Caco-2 (cell line): ENCODE measurements around the gene KATNAL2. TPM values are rescaled to one million over a fixed set of nuclear protein-coding genes. Genes with fewer than 3 reads are reported as not detected.

Source experiments
- BruUV-seq: library from RNA; stranded (reverse); fragments of 400-500 nt; replicated peaks from 2 replicates; lab custom pipeline; 2021; lab: Mats Ljungman, UMichigan
- CTCF ChIA-PET: fragments of 300-600 bp; sonication (Branson Sonifier 250); formaldehyde crosslinking; loops from one replicate; lab custom pipeline; 2022; ENCODE audit warnings: antibody characterized with exemption; lab: Charles Lee
- POLR2A ChIA-PET: fragments of 300-600 bp; sonication (Branson Sonifier 250); formaldehyde crosslinking; loops from one replicate; lab custom pipeline; 2022; ENCODE audit warnings: antibody characterized with exemption; lab: Charles Lee
- DNase-seq, 2 experiments: peaks; one replicate each; pipeline versions ENCODE4 v3.0.0 to v3.0.0-alpha.2; 2020 to 2022
- H3K27me3 ChIP-seq: replicated peaks from 2 replicates; pipeline ENCODE4 v1.6.0; 2011; ENCODE audit warnings: low read length; ENCODE audit not compliant: control insufficient read depth, insufficient read depth
- H3K36me3 ChIP-seq: 2 replicates; pipeline ENCODE4 v1.5.1; 2011; ENCODE audit warnings: low read length; ENCODE audit not compliant: control insufficient read depth, insufficient read depth
- H3K4me1 ChIP-seq: fragments of 250-450 bp; sonication (Bioruptor Pico); 2 replicates; pipeline ENCODE4 v1.5.1; 2020; ENCODE audit warnings: mild to moderate bottlenecking
- H3K4me3 ChIP-seq: 2 replicates; pipeline ENCODE4 v1.5.1; 2011; ENCODE audit warnings: low read depth, mild to moderate bottlenecking, control low read depth, low read length
- H3K9me3 ChIP-seq: fragments of 250-450 bp; sonication (Bioruptor Pico); 2 replicates; pipeline ENCODE4 v1.5.1; 2020; ENCODE audit warnings: mild to moderate bottlenecking, moderate library complexity
- H3K27ac Mint-ChIP-seq: one replicate; pipeline ENCODE4 v1.8.0; 2022; ENCODE audit warnings: mixed read lengths; ENCODE audit not compliant: unreplicated experiment
- H3K27me3 Mint-ChIP-seq: one replicate; pipeline ENCODE4 v1.8.0; 2022; ENCODE audit warnings: mixed read lengths; ENCODE audit not compliant: insufficient read depth, unreplicated experiment
- H3K36me3 Mint-ChIP-seq: one replicate; pipeline ENCODE4 v1.8.0; 2022; ENCODE audit warnings: mild to moderate bottlenecking, mixed read lengths; ENCODE audit not compliant: insufficient read depth, unreplicated experiment
- H3K4me1 Mint-ChIP-seq: one replicate; pipeline ENCODE4 v1.8.0; 2022; ENCODE audit warnings: low read depth, mixed read lengths; ENCODE audit not compliant: unreplicated experiment
- H3K4me3 Mint-ChIP-seq: one replicate; pipeline ENCODE4 v1.8.0; 2022; ENCODE audit warnings: mild to moderate bottlenecking, moderate library complexity, mixed read lengths; ENCODE audit not compliant: unreplicated experiment
- H3K9me3 Mint-ChIP-seq: one replicate; pipeline ENCODE4 v1.8.0; 2022; ENCODE audit warnings: mixed read lengths; ENCODE audit not compliant: unreplicated experiment
- intact Hi-C: fragments of 100-400 bp; cut with micrococcal nuclease; formaldehyde crosslinking; loops from one replicate; pipeline ENCODE4 v1.10.0; 2022; ENCODE audit not compliant: unreplicated experiment
- total RNA-seq: library from RNA; stranded (reverse); gene quantifications from 2 replicates; pipeline ENCODE4 v1.2.3, GENCODE V29; 2022
- TF ChIP-seq, protein P1 (sequence below), 2 experiments: fragments of 200-600 bp in 1 of 2; IDR thresholded peaks; 1 replicate in 1 of 2; 2 replicates in 1 of 2; pipeline versions ENCODE4 v1.5.1 to v1.8.0; 2011 to 2022; ENCODE audit warnings: antibody characterized with exemption in 1 of 2, control low read depth in 1 of 2, inconsistent platforms in 1 of 2, low read depth in 1 of 2, low read length in 1 of 2, mild to moderate bottlenecking in 1 of 2, moderate library complexity in 1 of 2; ENCODE audit not compliant: insufficient read depth in 1 of 2, severe bottlenecking in 1 of 2, unreplicated experiment in 1 of 2

The KATNAL2 gene
- total RNA-seq, 1 experiment from 2014 or later, result not detected

DNA sequence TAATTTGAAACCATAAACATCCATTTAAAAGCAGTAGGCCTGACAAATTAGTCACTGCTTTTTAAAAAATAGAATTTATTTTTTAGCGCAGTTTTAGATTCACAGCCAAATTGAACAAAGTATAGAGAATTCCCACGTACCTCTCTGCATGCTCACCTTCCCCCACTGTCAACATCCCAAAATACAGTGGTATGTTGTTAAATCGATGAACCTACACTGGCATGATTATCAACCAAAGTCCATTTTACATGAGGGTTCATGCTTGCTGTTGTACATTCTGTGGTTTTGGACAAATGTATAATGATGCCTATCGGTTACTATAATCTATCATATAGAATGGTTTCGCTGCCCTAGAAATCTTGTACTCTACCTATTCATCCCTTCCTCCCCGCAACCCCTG is 123.6 kb downstream of the KATNAL2 start:
- intact Hi-C loops, result no loop called here
- no peaks in the 10 kb centered on the region for H3K36me3 ChIP-seq
- ChIA-PET CTCF (no interaction called here), POLR2A (no interaction called here)
- H3K9me3 Mint-ChIP-seq, result no peaks in the 10 kb centered on the region
- H3K27me3 Mint-ChIP-seq, result peaks cover 8% of the 10 kb centered on the region
- H3K4me1 ChIP-seq, result no peaks in the 10 kb centered on the region
- TF ChIP-seq, protein P1, sequence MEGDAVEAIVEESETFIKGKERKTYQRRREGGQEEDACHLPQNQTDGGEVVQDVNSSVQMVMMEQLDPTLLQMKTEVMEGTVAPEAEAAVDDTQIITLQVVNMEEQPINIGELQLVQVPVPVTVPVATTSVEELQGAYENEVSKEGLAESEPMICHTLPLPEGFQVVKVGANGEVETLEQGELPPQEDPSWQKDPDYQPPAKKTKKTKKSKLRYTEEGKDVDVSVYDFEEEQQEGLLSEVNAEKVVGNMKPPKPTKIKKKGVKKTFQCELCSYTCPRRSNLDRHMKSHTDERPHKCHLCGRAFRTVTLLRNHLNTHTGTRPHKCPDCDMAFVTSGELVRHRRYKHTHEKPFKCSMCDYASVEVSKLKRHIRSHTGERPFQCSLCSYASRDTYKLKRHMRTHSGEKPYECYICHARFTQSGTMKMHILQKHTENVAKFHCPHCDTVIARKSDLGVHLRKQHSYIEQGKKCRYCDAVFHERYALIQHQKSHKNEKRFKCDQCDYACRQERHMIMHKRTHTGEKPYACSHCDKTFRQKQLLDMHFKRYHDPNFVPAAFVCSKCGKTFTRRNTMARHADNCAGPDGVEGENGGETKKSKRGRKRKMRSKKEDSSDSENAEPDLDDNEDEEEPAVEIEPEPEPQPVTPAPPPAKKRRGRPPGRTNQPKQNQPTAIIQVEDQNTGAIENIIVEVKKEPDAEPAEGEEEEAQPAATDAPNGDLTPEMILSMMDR (IDR thresholded peaks at IDR 0.05; ENCODE audit: insufficient read depth in 1 of 2, low read depth in 1 of 2, low read length in 1 of 2, severe bottlenecking in 1 of 2, unreplicated experiment in 1 of 2), result no peak
- H3K4me1 Mint-ChIP-seq, result no peaks in the 10 kb centered on the region
- no peaks in the 10 kb centered on the region for H3K9me3 ChIP-seq
- H3K4me3 ChIP-seq, result no peak overlapping the region
- H3K27ac Mint-ChIP-seq, result no peak overlapping the region
- no peaks in the 10 kb centered on the region for H3K36me3 Mint-ChIP-seq
- no peaks in the 10 kb centered on the region for H3K27me3 ChIP-seq
- no TSS peak for BruUV-seq
- no peak for DNase-seq
- H3K4me3 Mint-ChIP-seq, result no peak overlapping the region

DNA sequence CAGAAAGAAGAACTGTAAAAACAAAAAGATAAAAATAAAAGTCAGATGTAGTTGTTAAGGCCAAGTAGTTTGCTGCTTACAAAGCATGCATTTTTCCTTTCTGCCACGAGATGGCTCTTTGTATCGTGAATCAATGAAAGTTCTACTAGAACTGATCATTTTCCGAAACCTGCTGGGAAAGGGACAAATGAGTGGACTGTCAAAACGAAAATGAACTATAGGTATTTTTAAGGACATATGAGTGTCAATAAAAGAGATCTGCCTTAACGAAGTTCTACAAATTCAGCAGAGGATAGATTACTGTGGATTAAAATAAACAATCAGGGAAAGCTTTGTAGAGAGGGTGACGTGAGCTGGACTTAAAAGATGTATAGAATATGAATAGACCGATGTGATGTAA is 133.1 kb downstream of the KATNAL2 start:
- Histone ChIP-seq H3K36me3 (no peaks in the 10 kb centered on the region), H3K9me3 (no peaks in the 10 kb centered on the region), H3K4me1 (no peaks in the 10 kb centered on the region), H3K27me3 (no peaks in the 10 kb centered on the region), H3K4me3 (no peak overlapping the region)
- H3K36me3 Mint-ChIP-seq, result no peaks in the 10 kb centered on the region
- H3K4me3 Mint-ChIP-seq, result no peak overlapping the region
- DNase-seq, result no peak
- POLR2A ChIA-PET, result no interaction called here
- intact Hi-C loops, result no loop called here
- TF ChIP-seq, protein P1 (IDR thresholded peaks at IDR 0.05; ENCODE audit: insufficient read depth in 1 of 2, low read depth in 1 of 2, low read length in 1 of 2, severe bottlenecking in 1 of 2, unreplicated experiment in 1 of 2), result peak; percentile 21 to 33
- H3K4me1 Mint-ChIP-seq, result no peaks in the 10 kb centered on the region
- no TSS peak for BruUV-seq
- H3K9me3 Mint-ChIP-seq, result no peaks in the 10 kb centered on the region
- peaks cover 6% of the 10 kb centered on the region for H3K27me3 Mint-ChIP-seq
- CTCF ChIA-PET, result interaction anchor here (1.4 kb wide), 1 partner anchor 154 kb away, joined by 7 read pairs; no protein-coding TSS in a partner anchor
- no peak overlapping the region for H3K27ac Mint-ChIP-seq

DNA sequence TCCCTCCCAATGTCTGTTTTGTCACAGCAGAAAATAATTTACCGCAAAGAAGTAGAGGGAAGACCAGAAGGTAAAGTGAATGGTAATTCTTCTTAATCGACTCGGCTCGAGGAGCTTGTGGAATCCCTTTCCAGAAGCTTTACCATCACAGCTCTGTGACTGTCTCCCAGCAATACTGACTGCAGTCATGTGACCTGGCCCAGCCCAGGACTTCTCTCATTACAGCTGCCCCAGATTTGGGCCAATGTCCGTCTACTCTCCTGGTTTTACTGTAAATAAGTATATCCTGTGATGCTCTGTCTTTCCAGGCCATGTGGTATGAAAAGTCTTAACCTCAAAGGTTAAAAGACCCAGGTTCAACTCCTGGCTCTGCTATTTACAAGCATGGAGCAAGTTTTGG is 137.0 kb downstream of the KATNAL2 start:
- H3K27ac Mint-ChIP-seq, result no peak overlapping the region
- H3K36me3 Mint-ChIP-seq, result no peaks in the 10 kb centered on the region
- H3K9me3 Mint-ChIP-seq, result no peaks in the 10 kb centered on the region
- intact Hi-C loops, result no loop called here
- TF ChIP-seq, protein P1 (IDR thresholded peaks at IDR 0.05; ENCODE audit: insufficient read depth in 1 of 2, low read depth in 1 of 2, low read length in 1 of 2, severe bottlenecking in 1 of 2, unreplicated experiment in 1 of 2), result no peak
- Histone ChIP-seq H3K27me3 (no peaks in the 10 kb centered on the region), H3K4me3 (no peak overlapping the region), H3K4me1 (no peaks in the 10 kb centered on the region), H3K9me3 (no peaks in the 10 kb centered on the region), H3K36me3 (no peaks in the 10 kb centered on the region)
- no peak overlapping the region for H3K4me3 Mint-ChIP-seq
- BruUV-seq, result no TSS peak
- no peaks in the 10 kb centered on the region for H3K4me1 Mint-ChIP-seq
- H3K27me3 Mint-ChIP-seq, result peaks cover 6% of the 10 kb centered on the region
- DNase-seq, result no peak
- ChIA-PET POLR2A (no interaction called here), CTCF (no interaction called here)
